Measurements from ENCODE around the gene CYP19A1.

CYP19A1 gene

GRCh38 chr15:51252671-51253070 is 85.7 kb downstream of the CYP19A1 start:
- DNase-seq: no peak

- DNase-seq: no peak
Measured at GRCh38 chr15:51251556-51251955, 86.8 kb downstream of the CYP19A1 start.

GRCh38 chr15:51250217-51251011 is 88.0 kb downstream of the CYP19A1 start:
- no peak for DNase-seq

GRCh38 chr15:51245628-51246027 is 92.8 kb downstream of the CYP19A1 start:
- no peak for DNase-seq

- DNase-seq: no peak
Measured at GRCh38 chr15:51244423-51244869, 94.0 kb downstream of the CYP19A1 start.

GRCh38 chr15:51243774-51244173 is 94.6 kb downstream of the CYP19A1 start:
- DNase-seq: no peak

- no peak for DNase-seq
Measured at GRCh38 chr15:51240066-51240465, 98.3 kb downstream of the CYP19A1 start.

GRCh38 chr15:51237816-51238215 is 100.6 kb downstream of the CYP19A1 start:
- no peak for DNase-seq

- DNase-seq: no peak
Measured at GRCh38 chr15:51234176-51234927, 104.0 kb downstream of the CYP19A1 start.

GRCh38 chr15:51232581-51232980 is 105.8 kb downstream of the CYP19A1 start:
- no peak for DNase-seq

- no peak for DNase-seq
Measured at GRCh38 chr15:51229907-51230330, 108.5 kb downstream of the CYP19A1 start.

- peak; percentile 67 for DNase-seq
Measured at GRCh38 chr15:51227940-51228732, 110.3 kb downstream of the CYP19A1 start.

GRCh38 chr15:51226576-51227210 is 111.7 kb downstream of the CYP19A1 start:
- no peak for DNase-seq

- no peak for DNase-seq
Measured at GRCh38 chr15:51224428-51224827, 114.0 kb downstream of the CYP19A1 start.

GRCh38 chr15:51223771-51224229 is 114.6 kb downstream of the CYP19A1 start:
- DNase-seq: no peak

- DNase-seq: no peak
Measured at GRCh38 chr15:51218299-51218938, 120.0 kb downstream of the CYP19A1 start.

GRCh38 chr15:51212909-51213308 is 125.5 kb downstream of the CYP19A1 start:
- no peak for DNase-seq

- DNase-seq: no peak
Measured at GRCh38 chr15:51212239-51212638, 126.2 kb downstream of the CYP19A1 start.

GRCh38 chr15:51205050-51205975 is 133.1 kb downstream of the CYP19A1 start:
- DNase-seq: no peak

- DNase-seq: no peak
Measured at GRCh38 chr15:51203797-51204196, 134.6 kb downstream of the CYP19A1 start.

- DNase-seq: no peak
Measured at GRCh38 chr15:51202783-51203182, 135.6 kb downstream of the CYP19A1 start.
